ENCODE data around the gene CLIP2.
"Not testable (repeated sequence)": the region's sequence is repeated elsewhere in the genome, so short reads cannot be mapped to it uniquely, and the experiment has no call there.

The CLIP2 gene

GRCh38 chr7:74246497-74246896 lies 42.7 kb upstream of the CLIP2 start:
- no peak overlapping the region for H3K27ac ChIP-seq (ENCODE audit: low read length)
- no peaks in the 10 kb centered on the region for H3F3A ChIP-seq (ENCODE audit: insufficient read depth, low read length)
- H3K79me2 ChIP-seq (ENCODE audit: low read length): peaks cover 13% of the 10 kb centered on the region
- H4K20me1 ChIP-seq (ENCODE audit: insufficient read depth, low read length): no peaks in the 10 kb centered on the region
- no peak overlapping the region for H2AFZ ChIP-seq (ENCODE audit: low read length)
- H3K36me3 ChIP-seq (replicated peaks; ENCODE audit: insufficient read depth, low read length): peaks cover 8% of the 10 kb centered on the region; the same call in 1 of the 2 replicates
- no peaks in the 10 kb centered on the region for H3K9me3 ChIP-seq (replicated peaks; ENCODE audit: insufficient read depth, low read length)
- no peak overlapping the region for H3K9ac ChIP-seq (ENCODE audit: low read length)
- no peaks in the 10 kb centered on the region for H3K27me3 ChIP-seq (replicated peaks; ENCODE audit: insufficient read depth, low read length)
- no peaks in the 10 kb centered on the region for H3K9me2 ChIP-seq (replicated peaks; ENCODE audit: insufficient read depth, low read length)
- no peaks in the 10 kb centered on the region for H3K4me1 ChIP-seq (ENCODE audit: low read length)
- no peak for DNase-seq
- no peak overlapping the region for H3K4me3 ChIP-seq (ENCODE audit: low read length)
- no peak overlapping the region for H3K4me2 ChIP-seq (ENCODE audit: low read depth, low read length)
- TF ChIP-seq EZH2phosphoT487 (IDR thresholded peaks at IDR 0.05; ENCODE audit: low read length): no peak
- TF ChIP-seq CTCF (IDR thresholded peaks at IDR 0.05; ENCODE audit: low read length): no peak
- no peak for TF ChIP-seq EZH2 (optimal IDR thresholded peaks at IDR 0.05; ENCODE audit: low read depth, low read length)

GRCh38 chr7:74248156-74248555 lies 41.1 kb upstream of the CLIP2 start:
- H3K79me2 ChIP-seq (ENCODE audit: low read length): peaks cover 18% of the 10 kb centered on the region
- no peaks in the 10 kb centered on the region for H4K20me1 ChIP-seq (ENCODE audit: insufficient read depth, low read length)
- H3K27ac ChIP-seq (ENCODE audit: low read length): no peak overlapping the region
- H3K9ac ChIP-seq (ENCODE audit: low read length): no peak overlapping the region
- H3K4me1 ChIP-seq (ENCODE audit: low read length): peaks cover 4% of the 10 kb centered on the region; the same call in 1 of the 2 replicates
- TF ChIP-seq CTCF (IDR thresholded peaks at IDR 0.05; ENCODE audit: low read length): no peak
- TF ChIP-seq EZH2 (optimal IDR thresholded peaks at IDR 0.05; ENCODE audit: low read depth, low read length): no peak
- no peak for TF ChIP-seq EZH2phosphoT487 (IDR thresholded peaks at IDR 0.05; ENCODE audit: low read length)
- H3K9me2 ChIP-seq (replicated peaks; ENCODE audit: insufficient read depth, low read length): no peaks in the 10 kb centered on the region
- H2AFZ ChIP-seq (ENCODE audit: low read length): no peak overlapping the region
- H3K4me2 ChIP-seq (ENCODE audit: low read depth, low read length): no peak overlapping the region
- no peaks in the 10 kb centered on the region for H3K27me3 ChIP-seq (replicated peaks; ENCODE audit: insufficient read depth, low read length)
- H3K9me3 ChIP-seq (replicated peaks; ENCODE audit: insufficient read depth, low read length): no peaks in the 10 kb centered on the region
- no peaks in the 10 kb centered on the region for H3F3A ChIP-seq (ENCODE audit: insufficient read depth, low read length)
- no peak overlapping the region for H3K4me3 ChIP-seq (ENCODE audit: low read length)
- no peak for DNase-seq
- H3K36me3 ChIP-seq (replicated peaks; ENCODE audit: insufficient read depth, low read length): peaks cover 8% of the 10 kb centered on the region; the same call in 1 of the 2 replicates

- H3K4me3 ChIP-seq (ENCODE audit: low read length); H3K9me2 ChIP-seq (replicated peaks; ENCODE audit: insufficient read depth, low read length); H3F3A ChIP-seq (ENCODE audit: insufficient read depth, low read length); H3K27me3 ChIP-seq (replicated peaks; ENCODE audit: insufficient read depth, low read length); H3K36me3 ChIP-seq (replicated peaks; ENCODE audit: insufficient read depth, low read length); H4K20me1 ChIP-seq (ENCODE audit: insufficient read depth, low read length); H3K9ac ChIP-seq (ENCODE audit: low read length); H2AFZ ChIP-seq (ENCODE audit: low read length); DNase-seq; H3K4me2 ChIP-seq (ENCODE audit: low read depth, low read length); H3K9me3 ChIP-seq (replicated peaks; ENCODE audit: insufficient read depth, low read length); H3K4me1 ChIP-seq (ENCODE audit: low read length); H3K27ac ChIP-seq (ENCODE audit: low read length): not testable (repeated sequence)
- H3K79me2 ChIP-seq (ENCODE audit: low read length): peaks cover 27% of the 10 kb centered on the region
Observed at GRCh38 chr7:74249058-74249457, 40.1 kb upstream of the CLIP2 start.

GRCh38 chr7:74252893-74253292 lies 36.3 kb upstream of the CLIP2 start:
- peaks cover 13% of the 10 kb centered on the region; the same call in 1 of the 2 replicates for H3K4me1 ChIP-seq (ENCODE audit: low read length)
- H3K4me3 ChIP-seq (ENCODE audit: low read length): peak overlapping the region; percentile 94
- peak overlapping the region; percentile 73; the same call in 1 of the 2 replicates for H3K4me2 ChIP-seq (ENCODE audit: low read depth, low read length)
- peaks cover 28% of the 10 kb centered on the region for H3K79me2 ChIP-seq (ENCODE audit: low read length)
- peaks cover 4% of the 10 kb centered on the region; the same call in 1 of the 2 replicates for H3K36me3 ChIP-seq (replicated peaks; ENCODE audit: insufficient read depth, low read length)
- H3K27me3 ChIP-seq (replicated peaks; ENCODE audit: insufficient read depth, low read length): no peaks in the 10 kb centered on the region
- no peaks in the 10 kb centered on the region for H3K9me3 ChIP-seq (replicated peaks; ENCODE audit: insufficient read depth, low read length)
- no peak overlapping the region for H3K27ac ChIP-seq (ENCODE audit: low read length)
- TF ChIP-seq CTCF (IDR thresholded peaks at IDR 0.05; ENCODE audit: low read length) (no peak), EZH2 (optimal IDR thresholded peaks at IDR 0.05; ENCODE audit: low read depth, low read length) (no peak)
- H2AFZ ChIP-seq (ENCODE audit: low read length): no peak overlapping the region
- no peaks in the 10 kb centered on the region for H3K9me2 ChIP-seq (replicated peaks; ENCODE audit: insufficient read depth, low read length)
- no peak for DNase-seq
- no peak overlapping the region for H3K9ac ChIP-seq (ENCODE audit: low read length)
- peaks cover 10% of the 10 kb centered on the region for H3F3A ChIP-seq (ENCODE audit: insufficient read depth, low read length)
- H4K20me1 ChIP-seq (ENCODE audit: insufficient read depth, low read length): no peaks in the 10 kb centered on the region

Data from MM.1S (cell line).